ENCODE measurements around the gene EPO. TPM values are rescaled to one million over a fixed set of nuclear protein-coding genes. Genes with fewer than 3 reads are reported as not detected.
"Not testable (repeated sequence)": the region's sequence is repeated elsewhere in the genome, so short reads cannot be mapped to it uniquely, and the experiment has no call there.

EPO gene
- total RNA-seq, 1 donor: not detected

GRCh38 chr7:100693312-100694097, 26.8 kb upstream of the EPO start:
- TF ChIP-seq, protein P1, sequence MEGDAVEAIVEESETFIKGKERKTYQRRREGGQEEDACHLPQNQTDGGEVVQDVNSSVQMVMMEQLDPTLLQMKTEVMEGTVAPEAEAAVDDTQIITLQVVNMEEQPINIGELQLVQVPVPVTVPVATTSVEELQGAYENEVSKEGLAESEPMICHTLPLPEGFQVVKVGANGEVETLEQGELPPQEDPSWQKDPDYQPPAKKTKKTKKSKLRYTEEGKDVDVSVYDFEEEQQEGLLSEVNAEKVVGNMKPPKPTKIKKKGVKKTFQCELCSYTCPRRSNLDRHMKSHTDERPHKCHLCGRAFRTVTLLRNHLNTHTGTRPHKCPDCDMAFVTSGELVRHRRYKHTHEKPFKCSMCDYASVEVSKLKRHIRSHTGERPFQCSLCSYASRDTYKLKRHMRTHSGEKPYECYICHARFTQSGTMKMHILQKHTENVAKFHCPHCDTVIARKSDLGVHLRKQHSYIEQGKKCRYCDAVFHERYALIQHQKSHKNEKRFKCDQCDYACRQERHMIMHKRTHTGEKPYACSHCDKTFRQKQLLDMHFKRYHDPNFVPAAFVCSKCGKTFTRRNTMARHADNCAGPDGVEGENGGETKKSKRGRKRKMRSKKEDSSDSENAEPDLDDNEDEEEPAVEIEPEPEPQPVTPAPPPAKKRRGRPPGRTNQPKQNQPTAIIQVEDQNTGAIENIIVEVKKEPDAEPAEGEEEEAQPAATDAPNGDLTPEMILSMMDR (IDR thresholded peaks at IDR 0.05; ENCODE audit: insufficient read depth, low read length): no peak
- no peak for DNase-seq (ENCODE audit: low read depth)
- H3K4me3 ChIP-seq (ENCODE audit: low read depth, low read length): peak overlapping the region; percentile 83

GRCh38 chr7:100694098-100694745, 26.0 kb upstream of the EPO start, which contains the start of gene GIGYF1:
TSS of gene GIGYF1 (minus strand) at chr7:100694250. CDS start at chr7:100688238, 6,012 bp downstream.
- peak within 1 kb of the TSS; percentile 83 for H3K4me3 ChIP-seq (ENCODE audit: low read depth, low read length)
- TF ChIP-seq, protein P1 (IDR thresholded peaks at IDR 0.05; ENCODE audit: insufficient read depth, low read length): no peak
- DNase-seq (ENCODE audit: low read depth): peak; percentile 56

GRCh38 chr7:100696123-100696521, 24.1 kb upstream of the EPO start:
- H3K4me3 ChIP-seq (ENCODE audit: low read depth, low read length): no peak overlapping the region
- DNase-seq (ENCODE audit: low read depth): no peak
- TF ChIP-seq, protein P1 (IDR thresholded peaks at IDR 0.05; ENCODE audit: insufficient read depth, low read length): no peak

GRCh38 chr7:100699018-100699417, 21.2 kb upstream of the EPO start:
- no peak for DNase-seq (ENCODE audit: low read depth)
- no peak overlapping the region for H3K4me3 ChIP-seq (ENCODE audit: low read depth, low read length)
- TF ChIP-seq, protein P1 (IDR thresholded peaks at IDR 0.05; ENCODE audit: insufficient read depth, low read length): no peak

DNA sequence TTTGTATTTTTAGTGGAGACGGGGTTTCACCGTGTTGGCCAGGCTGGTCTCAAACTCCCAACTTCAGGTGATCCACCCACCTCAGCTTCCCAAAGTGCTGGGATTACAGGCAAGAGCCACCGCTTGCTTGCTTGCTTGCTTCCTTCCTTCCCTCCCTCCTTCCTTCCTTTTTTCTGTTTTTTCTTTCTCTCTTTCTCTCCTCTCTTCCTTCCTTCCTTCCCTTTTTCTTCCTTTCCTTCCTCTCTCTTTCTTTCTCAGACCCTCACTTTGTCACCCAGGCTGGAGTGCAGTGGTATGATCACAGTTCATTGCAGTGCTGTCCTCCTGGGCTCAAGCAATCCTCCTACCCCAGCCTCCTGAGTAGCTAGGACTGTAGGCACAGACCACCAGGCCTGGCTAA, 19.2 kb upstream of the EPO start:
- not testable (repeated sequence) for H3K4me3 ChIP-seq (ENCODE audit: low read depth, low read length); DNase-seq (ENCODE audit: low read depth)

DNA sequence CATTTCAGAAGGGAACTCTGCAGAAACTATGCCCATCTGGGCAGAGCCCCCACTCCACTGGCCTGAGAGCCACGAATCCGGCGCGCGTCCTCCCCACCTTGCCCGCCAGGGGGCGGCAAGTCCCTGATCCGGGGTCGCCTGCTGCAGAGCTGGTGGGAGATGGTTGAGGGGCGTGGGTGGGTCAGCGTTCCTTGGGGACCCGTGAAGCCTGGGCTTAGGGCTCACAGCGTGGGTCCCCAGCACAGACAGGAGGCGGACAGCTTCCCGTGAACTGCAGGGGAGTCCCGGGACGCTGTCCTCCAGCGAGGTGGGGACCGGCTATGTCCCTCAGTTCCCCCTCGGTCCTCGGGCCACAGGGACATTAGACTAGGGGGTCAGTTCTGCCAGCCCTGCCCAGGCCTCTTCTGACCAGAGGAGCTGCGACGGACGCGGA, 14.9 kb upstream of the EPO start:
- TF ChIP-seq, protein P1 (IDR thresholded peaks at IDR 0.05; ENCODE audit: insufficient read depth, low read length): peak; percentile 93
- DNase-seq (ENCODE audit: low read depth): peak; percentile 70
- peak overlapping the region; percentile 79 for H3K4me3 ChIP-seq (ENCODE audit: low read depth, low read length)

Data from fibroblast of the aortic adventitia (primary cell).